ENCODE measurements around the gene CDR2L.
A peak's percentile ranks its signal among the peaks of the same experiment; 100 is the strongest.
"Not testable (repeated sequence)": the region's sequence is repeated elsewhere in the genome, so short reads cannot be mapped to it uniquely, and the experiment has no call there.

Gene CDR2L

GRCh38 chr17:74959826-74960515 is 27.5 kb upstream of the CDR2L start:
- DNase-seq (ENCODE audit: low spot score): no peak

DNA sequence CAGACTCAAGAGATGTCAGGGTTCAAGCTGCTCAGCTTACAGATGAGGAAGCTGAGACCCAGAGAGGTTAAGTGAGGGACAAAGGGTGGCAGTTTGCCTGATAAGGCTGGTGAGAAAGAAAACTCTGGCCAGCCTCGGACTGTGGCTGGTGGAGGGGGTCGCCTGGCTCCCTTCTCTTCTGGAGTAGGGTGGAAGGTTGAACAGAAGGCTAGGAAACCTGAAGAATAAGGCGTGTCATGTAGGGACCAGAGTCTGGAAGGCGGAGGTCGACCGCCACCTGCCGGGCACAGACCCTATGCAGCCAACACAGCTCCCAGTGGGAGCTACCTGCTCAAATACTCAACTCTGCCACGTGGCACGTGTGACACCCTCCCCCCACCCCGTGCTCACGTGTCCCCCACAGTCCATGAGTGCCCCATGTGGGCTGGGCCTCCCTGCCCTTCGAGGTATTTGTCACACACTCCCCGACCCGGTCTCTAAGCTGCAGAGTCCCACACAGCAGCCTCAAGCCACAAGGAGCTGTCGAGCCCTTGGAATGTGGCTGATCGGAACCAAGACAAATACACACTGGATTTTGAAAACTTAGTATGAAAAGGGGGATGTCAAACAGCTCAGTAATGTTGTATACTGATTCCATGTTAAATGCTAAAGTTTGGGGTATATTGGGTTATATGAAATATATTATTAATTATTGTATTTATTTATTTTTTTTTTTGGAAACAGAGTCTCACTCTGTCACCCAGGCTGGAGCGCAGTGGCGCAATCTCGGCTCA is 26.7 kb upstream of the CDR2L start:
- DNase-seq (ENCODE audit: low spot score): peak; percentile 49

DNA sequence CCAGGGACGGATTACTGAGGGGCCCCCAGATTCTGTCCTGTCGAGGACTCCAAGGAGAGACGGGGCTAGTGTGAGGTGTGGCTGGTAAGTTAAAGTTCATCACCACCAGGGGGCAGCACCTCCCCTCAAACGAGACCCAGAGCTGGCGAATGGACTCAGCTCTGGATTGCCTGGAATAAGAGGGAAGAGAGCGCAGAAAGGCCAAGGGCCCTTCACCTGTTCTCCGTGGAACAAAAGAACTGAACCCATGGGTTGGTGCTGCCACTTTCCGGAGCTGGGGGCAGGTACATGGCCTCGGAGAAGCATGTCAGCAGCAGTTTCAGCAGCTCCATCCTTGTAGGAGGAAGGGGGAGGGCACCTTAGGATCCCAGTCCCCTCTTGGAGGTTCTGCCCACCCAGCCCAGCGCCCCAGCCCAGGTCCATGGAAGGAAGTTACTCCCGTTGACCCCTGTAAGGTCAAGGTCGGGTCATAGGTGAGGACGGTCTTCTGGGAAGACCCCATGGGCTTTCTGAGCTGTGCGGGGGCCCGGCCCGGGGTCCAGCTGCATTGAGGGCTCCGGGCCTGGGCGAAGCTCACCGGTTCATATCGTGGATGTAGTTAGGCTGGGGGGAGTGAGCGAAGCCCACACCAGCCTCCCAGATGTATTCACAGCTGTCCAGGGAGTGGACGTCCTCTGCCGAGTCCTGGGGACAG is 25.6 kb upstream of the CDR2L start:
- peak; percentile 83 for DNase-seq (ENCODE audit: low spot score)

DNA sequence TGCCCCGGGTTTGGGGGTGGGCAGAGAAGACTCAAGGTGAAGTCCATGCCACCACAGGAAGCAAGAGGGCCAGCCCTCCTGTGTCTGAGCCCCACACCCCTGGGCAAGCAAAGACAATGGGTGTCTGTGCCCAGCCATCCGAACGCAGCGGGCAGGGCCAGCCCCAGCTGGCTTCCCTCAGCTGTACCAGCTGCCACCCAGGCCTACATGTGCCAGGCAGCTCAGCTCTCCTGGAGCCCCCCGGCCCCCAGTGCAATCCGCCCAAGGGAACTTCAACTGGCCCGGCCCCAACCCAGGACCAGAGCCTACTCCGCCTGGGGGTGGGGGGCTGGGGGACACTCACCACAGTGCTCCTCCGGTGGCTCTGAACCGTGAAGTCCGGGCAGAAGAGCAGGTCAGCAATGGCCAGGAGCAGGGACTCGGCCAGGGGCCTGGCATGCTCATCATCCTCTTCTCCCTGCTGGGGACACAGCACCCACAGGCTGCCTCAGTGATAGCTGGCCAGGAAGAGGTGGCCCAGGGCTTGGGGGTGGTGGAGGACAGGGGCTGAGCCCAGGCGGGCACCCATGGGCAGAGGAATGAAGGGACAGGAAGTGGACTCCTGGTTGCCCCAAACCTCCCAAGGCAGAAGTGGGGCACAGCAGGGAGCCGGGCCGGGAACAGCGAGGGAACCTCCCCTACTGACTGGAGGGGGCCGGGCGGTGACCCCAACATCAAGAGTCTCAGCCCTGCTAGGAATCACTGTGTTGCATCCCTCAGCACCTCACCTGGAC is 24.6 kb upstream of the CDR2L start:
- DNase-seq (ENCODE audit: low spot score): no peak

- DNase-seq (ENCODE audit: low spot score): no peak
Observed at GRCh38 chr17:74963656-74964055, 23.8 kb upstream of the CDR2L start.

DNA sequence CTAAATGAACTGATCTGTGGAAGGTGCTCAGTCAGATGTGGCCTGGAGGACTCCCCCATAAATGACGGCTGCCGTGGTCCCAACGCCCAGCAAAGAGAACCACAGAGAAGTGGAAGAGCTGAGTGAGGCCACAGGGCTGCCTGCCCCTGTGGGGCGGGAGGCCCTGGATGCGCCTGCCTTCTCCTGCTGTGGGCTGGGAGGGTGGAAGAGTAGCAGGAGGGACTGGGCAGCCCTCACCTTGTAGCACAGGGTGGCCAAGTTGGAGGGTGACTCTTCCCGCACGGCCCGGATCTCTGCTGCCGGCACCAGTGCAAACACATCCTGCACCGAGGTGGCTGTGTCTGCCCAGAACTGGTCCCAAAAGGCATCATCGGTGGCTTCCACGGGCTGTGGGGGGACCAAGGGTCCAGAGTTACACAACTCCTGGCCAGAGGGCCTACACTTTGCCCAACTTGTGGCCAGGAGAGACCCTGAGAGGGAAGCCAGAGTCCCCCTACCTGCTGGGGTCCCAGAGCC is 23.1 kb upstream of the CDR2L start:
- no peak for DNase-seq (ENCODE audit: low spot score)

DNA sequence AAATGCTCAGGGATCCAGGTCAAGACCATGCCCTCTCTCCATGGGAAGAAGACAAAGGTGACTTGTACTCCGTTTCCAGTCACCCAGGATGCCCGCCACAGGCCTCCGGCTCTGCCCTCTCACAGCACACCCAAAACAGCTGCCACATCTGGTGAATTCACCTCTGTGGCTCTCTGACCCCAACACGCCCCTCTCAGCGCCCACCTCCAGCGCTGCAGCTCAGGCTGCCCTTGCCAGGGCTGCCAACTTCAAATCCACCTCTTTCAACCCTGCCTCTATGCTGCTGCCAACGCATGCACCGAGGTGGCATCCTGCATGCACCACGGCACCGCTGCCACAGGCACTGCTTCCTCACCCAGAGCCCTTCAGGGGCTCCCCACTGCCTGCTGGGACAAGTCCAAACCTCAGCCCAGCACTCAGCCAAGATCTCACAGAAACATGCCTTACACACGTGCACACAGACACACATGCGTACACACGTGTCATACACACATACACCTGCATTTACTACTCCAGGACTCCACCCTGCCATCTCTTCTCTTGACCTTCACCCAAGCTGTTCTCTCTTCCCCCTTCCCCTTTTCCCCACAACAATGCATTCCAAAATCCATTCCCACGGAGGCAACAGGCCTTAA is 22.3 kb upstream of the CDR2L start:
- DNase-seq (ENCODE audit: low spot score): no peak

DNA sequence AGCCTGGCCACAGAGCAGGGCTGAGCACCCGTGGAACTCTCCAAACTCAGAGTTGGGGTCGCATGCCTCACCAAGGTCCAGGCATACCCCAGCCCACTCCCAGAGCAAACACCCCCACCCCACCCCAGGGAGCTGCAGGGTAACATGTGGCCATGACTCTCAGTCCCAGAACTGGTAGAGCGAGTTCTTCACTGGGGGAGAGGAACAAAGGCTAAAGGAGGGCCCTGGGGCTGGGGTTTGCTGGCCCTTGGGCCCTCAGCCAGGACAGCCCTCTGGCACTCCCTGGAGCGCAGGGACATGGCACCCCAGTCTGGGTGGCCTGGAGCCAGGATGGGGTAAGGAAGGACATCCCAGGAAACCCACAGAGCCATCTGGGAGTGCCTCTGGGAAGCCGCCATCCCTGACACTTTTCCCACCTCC is 19.1 kb upstream of the CDR2L start:
- DNase-seq (ENCODE audit: low spot score): no peak

GRCh38 chr17:74969501-74969900 is 17.9 kb upstream of the CDR2L start:
- DNase-seq (ENCODE audit: low spot score): not testable (repeated sequence)

GRCh38 chr17:74970395-74970794 is 17.0 kb upstream of the CDR2L start:
- DNase-seq (ENCODE audit: low spot score): no peak

GRCh38 chr17:74971069-74971841 is 16.2 kb upstream of the CDR2L start:
- DNase-seq (ENCODE audit: low spot score): no peak

DNA sequence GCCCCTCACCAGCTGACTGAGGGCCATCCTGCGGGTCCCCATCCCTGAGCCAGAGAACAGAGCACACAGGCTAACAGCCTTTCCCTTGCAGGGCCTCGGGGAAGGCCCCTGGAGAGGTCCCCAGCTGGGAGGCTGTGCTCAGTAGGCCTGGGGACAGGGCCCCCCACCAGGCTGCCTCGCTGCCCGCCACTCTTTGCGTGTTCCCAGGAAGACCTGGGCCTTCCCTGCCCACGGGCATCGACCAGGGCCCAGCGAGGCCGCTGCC is 15.7 kb upstream of the CDR2L start:
- DNase-seq (ENCODE audit: low spot score): no peak

- peak; percentile 73 for DNase-seq (ENCODE audit: low spot score)
Observed at GRCh38 chr17:74972107-74972972, 15.1 kb upstream of the CDR2L start, which contains the start of gene HID1. TSS of gene HID1 (minus strand) at chr17:74972759. CDS start at chr17:74972656, 103 bp downstream.

- DNase-seq (ENCODE audit: low spot score): no peak
Observed at GRCh38 chr17:74972973-74973328, 14.5 kb upstream of the CDR2L start.

DNA sequence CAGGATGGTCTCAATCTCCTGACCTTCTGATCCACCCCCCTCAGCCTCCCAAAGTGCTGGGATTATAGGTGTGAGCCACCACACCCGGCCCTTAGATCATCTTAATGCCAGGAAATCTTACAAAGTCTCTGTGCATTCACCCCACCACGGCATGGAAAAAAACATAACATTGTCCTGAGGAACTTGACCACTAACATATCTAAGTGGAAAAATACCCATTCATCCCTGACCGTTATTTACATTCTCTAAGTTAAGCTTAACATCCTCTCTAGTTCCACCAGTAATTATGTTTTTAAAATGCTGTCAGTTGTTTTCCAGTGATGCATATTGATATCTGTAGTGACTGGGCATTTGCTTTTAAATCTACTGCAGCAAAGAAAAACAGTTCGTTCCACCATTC is 11.5 kb upstream of the CDR2L start:
- no peak for DNase-seq (ENCODE audit: low spot score)

DNA sequence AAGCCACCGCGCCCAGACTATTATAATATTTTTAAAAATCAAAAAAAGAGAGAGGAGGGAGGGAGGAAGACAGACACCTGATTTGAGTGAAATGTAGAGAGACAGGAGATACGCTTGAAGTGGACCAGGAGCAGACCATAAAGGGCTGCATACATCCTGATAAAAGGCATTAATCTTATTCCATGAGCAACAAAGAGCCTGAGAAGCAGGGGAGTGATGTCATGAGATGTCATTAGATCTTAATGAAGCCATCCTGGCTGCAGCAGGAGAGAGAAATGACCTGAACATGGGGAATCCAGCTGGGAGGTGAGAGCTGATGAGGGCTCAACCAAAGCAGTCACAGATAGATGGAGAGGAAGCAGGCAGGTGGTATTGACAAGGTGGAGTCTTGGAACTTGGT is 9.6 kb upstream of the CDR2L start:
- DNase-seq (ENCODE audit: low spot score): no peak

DNA sequence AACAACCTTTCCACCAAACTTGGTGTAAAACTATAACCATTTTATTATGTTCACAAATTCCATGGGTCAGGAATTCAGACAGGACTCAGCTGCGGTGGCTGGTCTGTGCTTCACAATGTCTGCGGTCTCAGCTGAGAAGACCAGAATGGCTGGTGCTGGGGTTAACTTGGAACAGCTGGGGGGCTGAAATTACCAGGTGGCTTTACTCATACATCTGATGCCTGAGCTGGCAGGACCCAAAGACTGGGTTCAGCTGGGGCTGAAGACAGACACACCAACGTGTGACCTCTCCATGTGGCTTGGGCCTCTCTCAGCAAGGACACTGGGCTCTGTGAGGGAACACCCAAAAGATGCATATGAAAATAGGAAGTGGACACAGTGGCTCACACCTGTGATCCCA is 9.2 kb upstream of the CDR2L start:
- no peak for DNase-seq (ENCODE audit: low spot score)

GRCh38 chr17:74979408-74980146 is 7.9 kb upstream of the CDR2L start:
- DNase-seq (ENCODE audit: low spot score): no peak

- DNase-seq (ENCODE audit: low spot score): no peak
Observed at GRCh38 chr17:74981318-74981978, 6.0 kb upstream of the CDR2L start.

All from CD4-positive, alpha-beta T cell treated with Interleukin-15 for 4 hours (primary cell).